ENCODE data around the gene MIEF1. TPM values are rescaled to one million over a fixed set of nuclear protein-coding genes. Genes with fewer than 3 reads are reported as not detected.

The MIEF1 gene
- total RNA-seq, 2 experiments from 2014 or later, result 19.8 to 20.4 TPM

GRCh38 chr22:39525658-39525975 is 23.5 kb downstream of the MIEF1 start:
- Mint-ChIP-seq H3K4me3 (peak overlapping the region; percentile 35), H3K9me3 (no peaks in the 10 kb centered on the region), H3K36me3 (ENCODE audit: low read depth) (peaks cover 81% of the 10 kb centered on the region), H3K4me1 (ENCODE audit: low read depth) (peaks cover 85% of the 10 kb centered on the region), H3K27me3 (no peaks in the 10 kb centered on the region), H3K27ac (peak overlapping the region; percentile 80)
- no peak for ATAC-seq (ENCODE audit: poor library complexity)
- intact Hi-C loops (cut with DNase I, micrococcal nuclease), result loop anchor here in 1 of 2 experiments (5.0 kb wide), 1 partner anchor 653 kb away; the partner anchor contains the start of gene CBX6
- no peak overlapping the region for H3K4me3 ChIP-seq (ENCODE audit: low read length)
- ChIA-PET POLR2A (interaction anchor here (1.2 kb wide), 1 partner anchor 163 kb away, joined by 3 read pairs; no protein-coding TSS in a partner anchor), CTCF (no interaction called here)
- peaks cover 95% of the 10 kb centered on the region for H3K4me1 ChIP-seq (ENCODE audit: insufficient read depth, low read length)
- H3K36me3 ChIP-seq (ENCODE audit: insufficient read depth, low read length), result peaks cover 62% of the 10 kb centered on the region
- no peaks in the 10 kb centered on the region for H3K27me3 ChIP-seq (ENCODE audit: control insufficient read depth in 1 of 2, insufficient read depth in 2 of 2, low read length in 2 of 2)
- no peaks in the 10 kb centered on the region for H3K9me3 ChIP-seq (ENCODE audit: control insufficient read depth in 1 of 2, insufficient read depth in 1 of 2, low read length in 2 of 2)
- DNase-seq, result no peak
- no peak overlapping the region for H3K27ac ChIP-seq (ENCODE audit: low read depth in 1 of 2, low read length in 2 of 2)
- TF ChIP-seq, protein P1, sequence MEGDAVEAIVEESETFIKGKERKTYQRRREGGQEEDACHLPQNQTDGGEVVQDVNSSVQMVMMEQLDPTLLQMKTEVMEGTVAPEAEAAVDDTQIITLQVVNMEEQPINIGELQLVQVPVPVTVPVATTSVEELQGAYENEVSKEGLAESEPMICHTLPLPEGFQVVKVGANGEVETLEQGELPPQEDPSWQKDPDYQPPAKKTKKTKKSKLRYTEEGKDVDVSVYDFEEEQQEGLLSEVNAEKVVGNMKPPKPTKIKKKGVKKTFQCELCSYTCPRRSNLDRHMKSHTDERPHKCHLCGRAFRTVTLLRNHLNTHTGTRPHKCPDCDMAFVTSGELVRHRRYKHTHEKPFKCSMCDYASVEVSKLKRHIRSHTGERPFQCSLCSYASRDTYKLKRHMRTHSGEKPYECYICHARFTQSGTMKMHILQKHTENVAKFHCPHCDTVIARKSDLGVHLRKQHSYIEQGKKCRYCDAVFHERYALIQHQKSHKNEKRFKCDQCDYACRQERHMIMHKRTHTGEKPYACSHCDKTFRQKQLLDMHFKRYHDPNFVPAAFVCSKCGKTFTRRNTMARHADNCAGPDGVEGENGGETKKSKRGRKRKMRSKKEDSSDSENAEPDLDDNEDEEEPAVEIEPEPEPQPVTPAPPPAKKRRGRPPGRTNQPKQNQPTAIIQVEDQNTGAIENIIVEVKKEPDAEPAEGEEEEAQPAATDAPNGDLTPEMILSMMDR (IDR thresholded peaks at IDR 0.05), result no peak

- ATAC-seq (ENCODE audit: poor library complexity) (peak; percentile 32), DNase-seq (peak in 6 of 14 experiments; percentile 35 to 77 (median 54))
- Histone ChIP-seq H3K36me3 (ENCODE audit: insufficient read depth, low read length) (peaks cover 60% of the 10 kb centered on the region), H3K9me3 (ENCODE audit: control insufficient read depth in 1 of 2, insufficient read depth in 1 of 2, low read length in 2 of 2) (no peaks in the 10 kb centered on the region), H3K27me3 (ENCODE audit: control insufficient read depth in 1 of 2, insufficient read depth in 2 of 2, low read length in 2 of 2) (no peaks in the 10 kb centered on the region), H3K27ac (ENCODE audit: low read depth in 1 of 2, low read length in 2 of 2) (peak overlapping the region; percentile 48), H3K4me1 (ENCODE audit: insufficient read depth, low read length) (peaks cover 99% of the 10 kb centered on the region), H3K4me3 (ENCODE audit: low read length) (no peak overlapping the region)
- H3K36me3 Mint-ChIP-seq (ENCODE audit: low read depth), result peaks cover 81% of the 10 kb centered on the region
- CTCF ChIA-PET, result interaction anchor here (1.4 kb wide), 1 partner anchor 30 kb away, joined by 3 read pairs; no protein-coding TSS in a partner anchor
- POLR2A ChIA-PET, result interaction anchor here (0.6 to 1.2 kb wide), 3 partner anchors 24 to 502 kb away, joined by 3 read pairs; partner anchors contain the start of gene MIEF1
- H3K4me3 Mint-ChIP-seq, result peak overlapping the region; percentile 69
- H3K4me1 Mint-ChIP-seq (ENCODE audit: low read depth), result peaks cover 89% of the 10 kb centered on the region
- H3K27ac Mint-ChIP-seq, result peak overlapping the region; percentile 89
- intact Hi-C loops (cut with DNase I, micrococcal nuclease), result loop anchor here in 1 of 2 experiments (5.0 kb wide), 1 partner anchor 654 kb away; the partner anchor contains the start of gene CBX6
- H3K9me3 Mint-ChIP-seq, result no peaks in the 10 kb centered on the region
- no peaks in the 10 kb centered on the region for H3K27me3 Mint-ChIP-seq
- TF ChIP-seq, protein P1 (IDR thresholded peaks at IDR 0.05), result no peak
These were observed 24.7 kb downstream of the MIEF1 start for GRCh38 chr22:39526736-39527171.

- H3K4me1 ChIP-seq (ENCODE audit: insufficient read depth, low read length), result peaks cover 96% of the 10 kb centered on the region
- CTCF ChIA-PET, result interaction anchor here (0.9 to 1.4 kb wide), 2 partner anchors 31 to 34 kb away, joined by 3 read pairs; no protein-coding TSS in a partner anchor
- H3K9me3 Mint-ChIP-seq, result no peaks in the 10 kb centered on the region
- peaks cover 89% of the 10 kb centered on the region for H3K4me1 Mint-ChIP-seq (ENCODE audit: low read depth)
- peaks cover 52% of the 10 kb centered on the region for H3K36me3 ChIP-seq (ENCODE audit: insufficient read depth, low read length)
- no peaks in the 10 kb centered on the region for H3K27me3 Mint-ChIP-seq
- ATAC-seq (ENCODE audit: poor library complexity) (no peak), DNase-seq (no peak)
- peak overlapping the region; percentile 89 for H3K27ac Mint-ChIP-seq
- H3K36me3 Mint-ChIP-seq (ENCODE audit: low read depth), result peaks cover 79% of the 10 kb centered on the region
- no peaks in the 10 kb centered on the region for H3K27me3 ChIP-seq (ENCODE audit: control insufficient read depth in 1 of 2, insufficient read depth in 2 of 2, low read length in 2 of 2)
- TF ChIP-seq, protein P1 (IDR thresholded peaks at IDR 0.05), result no peak
- H3K4me3 ChIP-seq (ENCODE audit: low read length), result no peak overlapping the region
- H3K9me3 ChIP-seq (ENCODE audit: control insufficient read depth in 1 of 2, insufficient read depth in 1 of 2, low read length in 2 of 2), result no peaks in the 10 kb centered on the region
- intact Hi-C loops (cut with DNase I, micrococcal nuclease), result loop anchor here in 1 of 2 experiments (5.0 kb wide), 1 partner anchor 655 kb away; the partner anchor contains the start of gene CBX6
- peak overlapping the region; percentile 48 for H3K27ac ChIP-seq (ENCODE audit: low read depth in 1 of 2, low read length in 2 of 2)
- peak overlapping the region; percentile 68 for H3K4me3 Mint-ChIP-seq
- POLR2A ChIA-PET, result interaction anchor here (3.6 kb wide), 1 partner anchor 209 kb away, joined by 45 read pairs; the partner anchor contains the start of gene RPL3
These were observed 25.4 kb downstream of the MIEF1 start for GRCh38 chr22:39527481-39527961.
